GM23248 (cell line): ENCODE data around the gene ZNF488. TPM values are rescaled to one million over a fixed set of nuclear protein-coding genes. Genes with fewer than 3 reads are reported as not detected.

Source experiments
- DNase-seq: peaks from one replicate; pipeline ENCODE4 v3.0.0-alpha.2; 2015
- H2AFZ ChIP-seq: fragments of 200-600 bp; sonication (generic); 2 replicates; pipeline ENCODE4 v1.6.1; 2016; ENCODE audit warnings: antibody characterized with exemption
- H3F3A ChIP-seq: fragments of 200-600 bp; sonication (generic); 2 replicates; pipeline ENCODE4 v1.6.1; 2016; ENCODE audit warnings: mild to moderate bottlenecking, antibody characterized with exemption, mixed run types; ENCODE audit not compliant: insufficient read depth
- H3K27ac ChIP-seq: fragments of 200-600 bp; sonication (generic); 2 replicates; pipeline ENCODE4 v1.5.1; 2016; ENCODE audit warnings: mild to moderate bottlenecking
- H3K27me3 ChIP-seq: fragments of 200-600 bp; sonication (generic); replicated peaks from 2 replicates; pipeline ENCODE4 v1.6.1; 2016; ENCODE audit warnings: mild to moderate bottlenecking; ENCODE audit not compliant: insufficient read depth
- H3K36me3 ChIP-seq: fragments of 200-600 bp; sonication (generic); 2 replicates; pipeline ENCODE4 v1.6.1; 2016; ENCODE audit warnings: low read depth, mild to moderate bottlenecking
- H3K4me1 ChIP-seq: fragments of 200-600 bp; sonication (generic); 2 replicates; pipeline ENCODE4 v1.6.1; 2016; ENCODE audit warnings: mild to moderate bottlenecking; ENCODE audit not compliant: insufficient read depth
- H3K4me2 ChIP-seq: fragments of 200-600 bp; sonication (generic); one replicate; pipeline ENCODE4 v1.6.1; 2016; ENCODE audit warnings: mild to moderate bottlenecking; ENCODE audit not compliant: unreplicated experiment
- H3K4me3 ChIP-seq: fragments of 200-600 bp; sonication (generic); 2 replicates; pipeline ENCODE4 v1.5.1; 2016; ENCODE audit warnings: mild to moderate bottlenecking
- H3K79me2 ChIP-seq: fragments of 200-600 bp; sonication (generic); 2 replicates; pipeline ENCODE4 v1.6.1; 2016; ENCODE audit warnings: mild to moderate bottlenecking; ENCODE audit not compliant: insufficient read depth
- H3K9ac ChIP-seq: fragments of 200-600 bp; sonication (generic); 2 replicates; pipeline ENCODE4 v1.6.1; 2016; ENCODE audit warnings: mild to moderate bottlenecking
- H3K9me2 ChIP-seq: fragments of 200-600 bp; sonication (generic); 2 replicates; pipeline ENCODE4 v1.6.1; 2016; ENCODE audit warnings: mixed run types, mild to moderate bottlenecking, moderate library complexity; ENCODE audit not compliant: insufficient read depth
- H3K9me3 ChIP-seq: fragments of 200-600 bp; sonication (generic); one replicate; pipeline ENCODE4 v1.6.1; 2017; ENCODE audit warnings: low read depth
- H4K20me1 ChIP-seq: fragments of 200-600 bp; sonication (generic); 2 replicates; pipeline ENCODE4 v1.6.0; 2016; ENCODE audit not compliant: insufficient read depth
- EZH2 ChIP-seq: fragments of 200-600 bp; sonication (generic); IDR thresholded peaks from 2 replicates; pipeline ENCODE4 v1.6.1; 2018; ENCODE audit warnings: antibody characterized with exemption, mild to moderate bottlenecking; ENCODE audit not compliant: insufficient read depth, poor library complexity, severe bottlenecking
- EZH2phosphoT487 ChIP-seq: fragments of 200-600 bp; sonication (generic); IDR thresholded peaks from 2 replicates; pipeline ENCODE4 v1.6.1; 2018; ENCODE audit warnings: antibody characterized with exemption, moderate library complexity, mild to moderate bottlenecking, low read depth; ENCODE audit not compliant: insufficient read depth
- WGBS, 2 experiments: methylation state at CpG; one replicate each; pipeline ENCODE4 v1.1.6; 2015 to 2017; ENCODE audit warnings: low lambda C conversion rate in 2 of 2, low coverage in 1 of 2; ENCODE audit errors: missing lambda C conversion rate in 2 of 2; 5-methylcytosine and 5-hydroxymethylcytosine counted together
- in situ Hi-C: fragments of 300-500 bp; cut with MboI; formaldehyde crosslinking; loops from 2 replicates; pipeline ENCODE4 v1.15.0; 2020
- polyA plus RNA-seq: library from polyadenylated mRNA; unstranded; fragments of >200 nt; fragmentation: Nextera tagmentation; extraction: Ambion mirVana; gene quantifications from 2 replicates; pipeline ENCODE4 v1.2.1, GENCODE V29; 2016
- total RNA-seq: library from RNA; depleted of rRNA; stranded (reverse); fragments of >200 nt; shearing (Covaris generic); gene quantifications from 2 replicates; pipeline ENCODE4 v1.2.3, GENCODE V29; 2014

The ZNF488 gene
- total and polyA plus RNA-seq, 2 experiments from 2014 or later = 0.11 TPM; not detected in 1

DNA sequence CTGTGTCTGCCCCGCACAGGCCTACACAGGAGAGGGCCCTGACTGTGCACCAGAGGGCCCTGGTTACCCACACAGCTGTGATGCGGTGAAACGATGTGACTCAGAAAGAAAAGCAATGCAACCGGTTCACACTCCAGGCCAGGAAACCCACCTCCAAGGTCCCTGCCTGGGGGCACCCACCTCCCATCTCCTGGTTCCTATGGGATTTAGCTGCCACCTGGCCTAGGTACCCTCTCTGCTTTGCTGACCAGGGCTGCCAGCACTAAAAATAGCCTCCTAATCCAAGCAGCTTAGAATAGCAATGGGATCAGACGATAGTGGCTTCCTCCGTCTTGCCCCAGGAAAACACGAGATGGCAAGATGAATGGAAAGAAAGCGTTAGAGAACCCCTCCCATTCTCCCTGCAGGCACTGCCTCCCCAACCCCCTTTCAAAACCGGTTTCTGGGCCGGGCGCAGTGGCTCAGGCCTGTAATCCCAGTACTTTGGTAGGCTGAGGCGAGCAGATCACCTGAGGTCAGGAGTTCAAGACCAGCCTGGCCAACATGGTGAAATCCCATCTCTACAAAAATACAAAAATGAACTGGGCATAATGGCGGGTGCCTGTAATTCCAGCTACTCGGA lies 23.6 kb downstream of the ZNF488 start:
- no peak overlapping the region for H3K4me2 ChIP-seq
- H3K4me3 ChIP-seq = no peak overlapping the region
- no peak overlapping the region for H2AFZ ChIP-seq
- H3K79me2 ChIP-seq = no peaks in the 10 kb centered on the region
- DNase-seq = no peak
- no peaks in the 10 kb centered on the region for H4K20me1 ChIP-seq
- H3K36me3 ChIP-seq = no peaks in the 10 kb centered on the region
- H3K27me3 ChIP-seq = peaks cover 9% of the 10 kb centered on the region; the same call in 1 of the 2 replicates
- no peak overlapping the region for H3K27ac ChIP-seq
- H3F3A ChIP-seq = no peaks in the 10 kb centered on the region
- H3K9me2 ChIP-seq = no peaks in the 10 kb centered on the region
- TF ChIP-seq EZH2 (no peak), EZH2phosphoT487 (no peak)
- in situ Hi-C loops = no loop called here
- H3K9me3 ChIP-seq = no peaks in the 10 kb centered on the region
- WGBS, 2 experiments = 82 to 84% methylated on average over 14 of the region's 14 CpGs
- H3K9ac ChIP-seq = no peak overlapping the region
- no peaks in the 10 kb centered on the region for H3K4me1 ChIP-seq

- H4K20me1 ChIP-seq = no peaks in the 10 kb centered on the region
- no peak overlapping the region for H3K4me2 ChIP-seq
- peaks cover 2% of the 10 kb centered on the region; the same call in 1 of the 2 replicates for H3K27me3 ChIP-seq
- H3K36me3 ChIP-seq = no peaks in the 10 kb centered on the region
- no peak overlapping the region for H2AFZ ChIP-seq
- no peak overlapping the region for H3K9ac ChIP-seq
- WGBS, 2 experiments = 84 to 86% methylated on average over 4 of the region's 4 CpGs
- in situ Hi-C loops = no loop called here
- no peaks in the 10 kb centered on the region for H3K9me2 ChIP-seq
- TF ChIP-seq EZH2 (no peak), EZH2phosphoT487 (no peak)
- H3K27ac ChIP-seq = no peak overlapping the region
- H3F3A ChIP-seq = no peaks in the 10 kb centered on the region
- no peaks in the 10 kb centered on the region for H3K4me1 ChIP-seq
- no peaks in the 10 kb centered on the region for H3K9me3 ChIP-seq
- no peaks in the 10 kb centered on the region for H3K79me2 ChIP-seq
- DNase-seq = no peak
- H3K4me3 ChIP-seq = no peak overlapping the region
Observed at GRCh38 chr10:47359626-47360418, 24.3 kb downstream of the ZNF488 start.

GRCh38 chr10:47359101-47359500 lies 25.0 kb downstream of the ZNF488 start:
- no peak overlapping the region for H3K27ac ChIP-seq
- H3K9me3 ChIP-seq = no peaks in the 10 kb centered on the region
- H2AFZ ChIP-seq = no peak overlapping the region
- no peak for DNase-seq
- H4K20me1 ChIP-seq = no peaks in the 10 kb centered on the region
- no peaks in the 10 kb centered on the region for H3F3A ChIP-seq
- TF ChIP-seq EZH2phosphoT487 (no peak), EZH2 (no peak)
- 57 to 85% methylated on average over 2 of the region's 2 CpGs for WGBS, 2 experiments
- no peaks in the 10 kb centered on the region for H3K27me3 ChIP-seq
- H3K36me3 ChIP-seq = no peaks in the 10 kb centered on the region
- no peak overlapping the region for H3K4me2 ChIP-seq
- H3K9ac ChIP-seq = no peak overlapping the region
- no peaks in the 10 kb centered on the region for H3K9me2 ChIP-seq
- no peaks in the 10 kb centered on the region for H3K4me1 ChIP-seq
- H3K4me3 ChIP-seq = no peak overlapping the region
- in situ Hi-C loops = no loop called here
- no peaks in the 10 kb centered on the region for H3K79me2 ChIP-seq

GRCh38 chr10:47358457-47358856 lies 25.6 kb downstream of the ZNF488 start:
- H3K4me3 ChIP-seq = no peak overlapping the region
- H3K36me3 ChIP-seq = no peaks in the 10 kb centered on the region
- no peaks in the 10 kb centered on the region for H3K4me1 ChIP-seq
- no peak overlapping the region for H3K27ac ChIP-seq
- WGBS, 2 experiments = 32 to 39% methylated on average over 3 of the region's 3 CpGs
- no peaks in the 10 kb centered on the region for H3K9me2 ChIP-seq
- no peak overlapping the region for H3K9ac ChIP-seq
- H4K20me1 ChIP-seq = no peaks in the 10 kb centered on the region
- H3K27me3 ChIP-seq = peaks cover 1% of the 10 kb centered on the region; the same call in 1 of the 2 replicates
- no peak for TF ChIP-seq EZH2phosphoT487
- no peak for TF ChIP-seq EZH2
- in situ Hi-C loops = no loop called here
- H3F3A ChIP-seq = no peaks in the 10 kb centered on the region
- no peak overlapping the region for H2AFZ ChIP-seq
- H3K79me2 ChIP-seq = no peaks in the 10 kb centered on the region
- no peaks in the 10 kb centered on the region for H3K9me3 ChIP-seq
- DNase-seq = no peak
- no peak overlapping the region for H3K4me2 ChIP-seq
